Measurements from ENCODE around the gene TIAM2. TPM values are rescaled to one million over a fixed set of nuclear protein-coding genes. Genes with fewer than 3 reads are reported as not detected.

Gene TIAM2
- total and polyA plus RNA-seq, 10 of the 15 experiments (the other 5 are each of a cell fraction or from before 2014, with no cell fraction given), result 1.1 to 10.5 (median 2.3) TPM

- TF ChIP-seq ZBTB40 (IDR thresholded peaks at IDR 0.05; ENCODE audit: borderline replicate concordance) (no peak), NBN (IDR thresholded peaks at IDR 0.05) (no peak), TBL1XR1 (IDR thresholded peaks at IDR 0.05; ENCODE audit: low read depth, low read length) (no peak), RFX5 (IDR thresholded peaks at IDR 0.05; ENCODE audit: low read depth, low read length) (no peak), TAF1 (IDR thresholded peaks at IDR 0.05; ENCODE audit: borderline replicate concordance, low read depth, low read length) (no peak), HDAC2 (IDR thresholded peaks at IDR 0.05) (no peak), MXI1 (IDR thresholded peaks at IDR 0.05; ENCODE audit: low read depth, low read length) (no peak)
Measured at GRCh38 chr6:155036907-155037306, 41.8 kb downstream of the TIAM2 start (continued).

GRCh38 chr6:155038104-155038503 lies 43.0 kb downstream of the TIAM2 start:
- BruUV-seq (replicated peaks), result no TSS peak
- DNase-seq (ENCODE audit: low read depth, low spot score), result no peak
- WGBS (ENCODE audit: insufficient coverage, insufficient replicate concordance, low lambda C conversion rate, missing lambda C conversion rate), result 72% methylated on average over 4 of the region's 4 CpGs
- Histone ChIP-seq H2AFZ (ENCODE audit: control insufficient read depth, low read depth, low read length) (no peak overlapping the region), H3K27me3 (replicated peaks in 1 of 2; ENCODE audit: control insufficient read depth in 2 of 2, insufficient read depth in 2 of 2, low read length in 1 of 2) (no peaks in the 10 kb centered on the region), H4K20me1 (ENCODE audit: control insufficient read depth, insufficient read depth) (no peaks in the 10 kb centered on the region), H3K4me1 (ENCODE audit: control insufficient read depth, insufficient read depth, low read length) (no peaks in the 10 kb centered on the region), H3K4me2 (ENCODE audit: control insufficient read depth, insufficient read depth) (no peak overlapping the region), H3K79me2 (ENCODE audit: control insufficient read depth, insufficient read depth, low read length) (no peaks in the 10 kb centered on the region), H3K9me3 (replicated peaks; ENCODE audit: control insufficient read depth, insufficient read depth, low read length) (no peaks in the 10 kb centered on the region), H3K4me3 (no peak overlapping the region), H3K9ac (ENCODE audit: control insufficient read depth, insufficient read depth, low read length) (no peak overlapping the region), H3K27ac (ENCODE audit: control insufficient read depth, insufficient read depth) (no peak overlapping the region), H3K36me3 (ENCODE audit: control insufficient read depth in 2 of 2, insufficient read depth in 2 of 2, low read length in 1 of 2) (no peaks in the 10 kb centered on the region)
- no peak for FAIRE-seq
- ATAC-seq, result no peak
- intact Hi-C loops (cut with micrococcal nuclease; ENCODE audit: unreplicated experiment) (no loop called here), in situ Hi-C loops (cut with MboI) (no loop called here)
- POLR2A ChIA-PET, result no interaction called here
- CTCF ChIA-PET, result interaction anchor here (0.6 kb wide), 1 partner anchor 23 kb away, joined by 5 read pairs; no protein-coding TSS in a partner anchor
- SMC1A ChIA-PET (ENCODE audit: uncharacterized antibody, unreplicated experiment), result no interaction called here
- RAD21 ChIA-PET (ENCODE audit: unreplicated experiment), result no interaction called here
- TF ChIP-seq SUZ12 (IDR thresholded peaks at IDR 0.05; ENCODE audit: unreplicated experiment) (no peak), CUX1 (IDR thresholded peaks at IDR 0.05; ENCODE audit: insufficient replicate concordance, low read depth, low read length) (no peak), POLR2AphosphoS5 (IDR thresholded peaks at IDR 0.05; ENCODE audit: low read length) (no peak), SKIL (IDR thresholded peaks at IDR 0.05; ENCODE audit: low read depth, poor library complexity, severe bottlenecking) (no peak)

Data from GM12878 (cell line).